HG03064 (cell line): ENCODE results near the gene TIAL1.
"Not testable (repeated sequence)": the region's sequence is repeated elsewhere in the genome, so short reads cannot be mapped to it uniquely, and the experiment has no call there.

Source experiments
- ATAC-seq: cut with Tn5 transposase; IDR thresholded peaks from one replicate; pipeline ENCODE4 v1.9.1; 2021; ENCODE audit warnings: low read depth; ENCODE audit not compliant: unreplicated experiment

TIAL1 gene

GRCh38 chr10:119532791-119533190 is 64.0 kb downstream of the TIAL1 start:
- ATAC-seq, result not testable (repeated sequence)

- not testable (repeated sequence) for ATAC-seq
Measured at GRCh38 chr10:119532251-119532650, 64.5 kb downstream of the TIAL1 start.

- ATAC-seq, result no peak
Measured at GRCh38 chr10:119531067-119531466, 65.7 kb downstream of the TIAL1 start.

GRCh38 chr10:119528663-119529237 is 68.0 kb downstream of the TIAL1 start:
- not testable (repeated sequence) for ATAC-seq

DNA sequence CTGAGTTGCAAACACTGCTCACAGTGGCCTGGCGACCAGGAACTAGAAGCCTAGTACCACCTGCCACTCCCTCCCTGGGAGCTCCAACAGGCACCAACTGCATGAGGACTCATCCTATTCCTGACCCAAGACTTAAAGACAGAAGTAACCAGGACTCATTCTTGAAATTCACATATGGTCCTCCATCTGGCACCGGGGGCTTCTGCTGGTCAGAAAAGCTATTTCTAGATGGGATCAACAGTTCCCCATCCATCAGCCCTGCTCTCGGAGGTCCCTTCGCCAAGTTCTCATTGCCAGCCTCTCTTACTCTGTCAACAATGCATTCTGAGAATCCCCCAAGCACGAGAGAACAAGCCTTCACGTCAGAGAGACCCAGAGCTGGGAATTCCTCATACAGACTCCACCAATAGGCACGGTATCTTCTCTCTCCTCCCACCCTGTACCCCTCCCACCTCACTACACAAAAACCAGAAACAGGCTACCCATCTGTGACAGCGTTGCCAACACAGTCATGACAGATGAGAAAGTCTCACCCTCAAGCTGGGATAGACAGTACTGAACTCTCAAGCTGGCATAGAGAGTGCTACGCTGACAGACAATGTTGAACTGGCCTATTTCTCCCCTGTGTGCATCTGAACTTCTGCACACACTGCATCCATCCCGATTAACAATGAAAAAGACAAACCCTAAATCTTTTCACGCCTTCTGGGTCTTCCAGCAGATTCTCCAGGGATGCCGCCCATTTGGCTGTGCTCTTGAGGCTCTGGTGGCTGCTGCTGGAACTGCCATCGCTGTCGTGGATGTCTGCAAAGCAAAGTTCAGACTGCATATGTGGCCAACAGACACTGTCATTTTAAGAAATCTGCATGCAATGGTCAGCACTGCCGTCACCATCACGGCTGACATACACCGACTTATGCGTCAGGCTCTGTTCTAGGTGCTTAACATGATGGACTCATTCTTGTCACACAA is 69.9 kb downstream of the TIAL1 start:
- ATAC-seq, result no peak

DNA sequence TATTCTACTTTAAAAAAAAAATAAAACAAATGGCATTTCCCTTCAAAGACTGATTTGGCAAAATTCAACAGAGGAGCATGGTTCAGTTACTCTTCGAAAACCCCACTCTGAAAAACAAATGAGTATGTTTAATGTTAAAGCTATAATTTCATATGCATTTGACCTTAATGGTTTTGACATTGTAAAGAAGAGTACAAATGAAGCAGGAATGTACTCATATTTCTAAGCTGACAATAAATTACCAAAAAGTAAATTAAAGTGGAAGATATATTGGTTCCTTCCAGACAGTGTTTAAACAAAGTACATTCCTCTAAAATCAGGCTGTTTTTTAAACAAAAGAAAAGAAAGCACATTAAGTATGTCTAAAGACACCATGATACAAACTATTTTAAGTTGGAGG is 70.6 kb downstream of the TIAL1 start:
- no peak for ATAC-seq

GRCh38 chr10:119525116-119525515 is 71.6 kb downstream of the TIAL1 start:
- ATAC-seq, result no peak

DNA sequence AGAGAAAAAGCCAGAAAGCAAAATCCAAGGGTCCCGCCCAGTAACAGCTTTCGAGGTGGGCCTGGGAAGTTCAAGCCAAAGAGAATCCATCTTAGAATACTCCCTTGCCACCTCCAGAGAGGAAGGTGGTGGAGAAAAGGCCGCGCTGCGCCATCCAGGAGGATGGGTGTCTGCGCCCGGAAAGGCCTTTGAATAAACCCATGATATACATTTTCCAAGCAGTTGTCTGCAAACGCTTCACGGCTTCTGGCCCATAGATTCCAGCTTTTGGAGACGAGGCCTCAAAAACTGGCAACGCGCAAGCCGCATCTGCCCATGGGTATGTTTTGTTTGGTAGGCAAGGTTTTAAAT is 72.1 kb downstream of the TIAL1 start:
- ATAC-seq, result no peak

DNA sequence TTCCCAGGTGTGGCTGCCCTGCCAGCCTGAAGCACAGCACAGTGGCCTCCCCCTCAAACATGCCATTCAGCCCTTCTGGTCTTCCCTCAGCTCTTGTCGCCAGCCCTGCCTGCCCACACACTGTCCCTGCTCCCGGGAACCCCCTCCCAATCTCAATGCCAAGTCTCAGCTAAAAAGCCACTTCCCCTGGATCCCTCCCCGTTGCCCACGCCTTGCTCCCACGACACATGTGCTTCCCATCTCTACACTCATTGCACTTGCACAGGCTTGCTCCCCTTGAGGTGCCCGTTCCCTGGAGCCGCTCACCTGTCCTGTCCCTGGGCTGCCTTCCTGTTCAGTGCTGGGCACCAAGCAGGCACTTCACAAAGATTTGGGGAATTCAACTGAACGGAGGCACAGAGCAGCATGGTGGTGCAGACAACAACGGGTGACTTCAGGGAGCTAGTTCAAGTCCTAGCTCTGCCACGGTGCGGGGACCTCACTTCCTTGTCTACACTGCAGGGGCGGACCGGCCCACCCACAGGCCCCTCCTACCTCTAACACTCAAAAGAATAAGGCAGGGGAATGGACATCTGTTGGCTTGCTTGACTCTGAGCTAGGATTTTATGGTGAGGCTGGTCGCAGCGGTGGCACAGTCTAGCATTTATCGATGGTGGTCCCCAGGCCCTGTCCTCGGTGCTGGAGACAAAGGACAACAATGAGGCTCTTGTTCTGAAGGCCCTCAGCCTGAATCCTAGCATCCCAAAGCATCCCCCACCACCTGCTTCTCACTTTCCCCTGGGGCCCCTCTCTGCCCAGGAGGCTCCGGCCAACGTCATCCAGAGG is 72.7 kb downstream of the TIAL1 start:
- ATAC-seq, result no peak
